GM18870 (cell line): ENCODE measurements around the gene CYP2J2.
"Not testable (repeated sequence)": the region's sequence is repeated elsewhere in the genome, so short reads cannot be mapped to it uniquely, and the experiment has no call there.

Experiments used
- ATAC-seq: cut with Tn5 transposase; IDR thresholded peaks from one replicate; pipeline ENCODE4 v1.9.1; 2021; ENCODE audit warnings: moderate library complexity; ENCODE audit not compliant: unreplicated experiment

The CYP2J2 gene

GRCh38 chr1:59871746-59872145 lies 54.8 kb downstream of the CYP2J2 start:
- no peak for ATAC-seq

GRCh38 chr1:59866462-59866861 lies 60.1 kb downstream of the CYP2J2 start:
- ATAC-seq = no peak

DNA sequence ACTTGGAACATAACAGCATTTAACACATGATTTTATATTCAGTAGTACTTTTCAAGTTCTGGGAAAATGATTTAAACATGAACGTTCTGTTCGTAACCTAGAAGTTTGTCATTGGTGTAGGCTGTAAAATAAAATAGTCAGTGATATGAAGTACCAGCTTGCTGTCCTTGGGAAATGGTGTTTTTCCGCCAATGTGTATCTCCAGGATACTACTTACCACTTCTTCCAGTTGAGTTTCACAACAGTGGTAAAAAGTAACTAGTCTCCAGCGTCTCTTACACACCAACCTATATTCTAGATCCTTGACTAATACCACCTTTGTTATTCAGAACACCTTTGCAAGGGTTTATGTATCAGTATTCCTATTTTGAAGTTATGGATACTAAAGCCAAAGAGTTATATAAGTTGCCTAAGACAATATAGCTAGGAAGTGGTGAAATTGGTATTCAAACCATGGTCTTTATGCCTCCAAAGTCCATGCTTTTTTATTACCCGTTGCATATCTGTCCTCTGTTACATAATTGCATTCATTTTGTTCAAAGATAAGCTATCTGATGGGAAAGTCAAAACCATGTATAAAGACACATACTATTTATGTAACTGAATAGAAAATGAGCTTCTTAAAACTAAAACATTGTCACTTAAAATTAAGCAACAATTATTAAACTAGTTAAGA lies 68.8 kb downstream of the CYP2J2 start:
- ATAC-seq = no peak

GRCh38 chr1:59856725-59857338 lies 69.7 kb downstream of the CYP2J2 start:
- ATAC-seq = no peak

DNA sequence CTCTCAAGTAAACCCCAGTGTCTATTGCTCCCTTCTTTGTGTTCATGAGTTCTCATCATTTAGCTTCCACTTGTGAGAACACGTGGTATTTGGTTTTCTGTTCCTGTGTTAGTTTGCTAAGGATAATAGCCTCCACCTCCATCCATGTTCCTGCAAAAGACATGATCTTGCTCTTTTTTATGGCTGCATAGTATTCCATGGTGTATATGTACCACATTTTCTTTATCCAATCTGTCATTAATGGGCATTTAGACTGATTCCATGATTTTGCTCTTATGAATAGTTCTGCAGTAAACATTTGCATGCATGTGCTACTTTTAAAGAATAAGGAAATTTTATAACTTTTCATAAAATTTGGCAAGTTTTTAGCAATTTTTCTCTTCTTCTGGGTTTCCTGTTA lies 71.3 kb downstream of the CYP2J2 start:
- ATAC-seq = not testable (repeated sequence)

DNA sequence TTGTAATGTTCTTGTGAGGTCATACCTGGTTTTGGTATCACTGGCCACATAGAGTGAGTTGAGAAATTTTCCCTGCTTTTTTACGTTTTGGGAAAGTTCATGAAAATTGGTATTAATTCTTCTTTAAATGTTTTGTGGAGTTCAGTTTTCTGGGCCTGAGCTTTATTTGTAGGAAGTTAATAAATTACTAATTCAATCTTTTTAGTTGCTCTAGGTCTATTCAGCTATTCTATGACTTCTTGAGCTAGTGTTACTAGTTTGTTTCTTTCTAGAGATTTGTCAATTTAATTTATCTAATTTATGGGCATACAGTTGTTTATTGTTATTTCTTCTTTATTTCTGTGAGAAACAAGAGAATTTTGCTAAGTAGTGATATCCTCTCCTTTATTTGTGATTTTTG lies 74.5 kb downstream of the CYP2J2 start:
- ATAC-seq = no peak

GRCh38 chr1:59846895-59847282 lies 79.7 kb downstream of the CYP2J2 start:
- ATAC-seq = no peak

- ATAC-seq = no peak
Measured at GRCh38 chr1:59846209-59846894, 80.2 kb downstream of the CYP2J2 start.

DNA sequence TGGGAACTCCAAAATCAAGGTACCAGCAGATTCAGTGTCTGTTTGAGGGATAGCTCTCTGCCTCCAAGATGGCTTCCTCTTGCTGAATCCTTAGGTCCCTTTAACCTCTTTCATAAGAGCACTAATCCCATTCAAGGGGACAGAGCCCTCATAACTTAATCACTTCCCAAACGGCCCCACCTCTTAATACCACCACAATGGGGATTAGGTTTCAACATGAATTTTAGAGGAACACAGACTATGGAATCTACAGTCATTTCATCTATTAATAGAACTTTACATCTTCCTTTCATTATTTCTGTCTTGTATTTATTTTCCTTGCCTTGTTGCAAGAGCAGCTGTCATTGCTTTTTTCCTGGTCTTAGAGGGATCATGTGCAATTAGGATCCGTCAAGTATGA lies 81.5 kb downstream of the CYP2J2 start:
- no peak for ATAC-seq
